WERI-Rb-1 (cell line): ENCODE measurements around the gene PARD3B.

Experiments used
- DNase-seq: peaks from one replicate; pipeline ENCODE4 v3.0.0-alpha.2; 2020
- H3K27ac ChIP-seq: fragments of 250-450 bp; sonication (Bioruptor Pico); 2 replicates; pipeline ENCODE4 v1.5.1; 2020; ENCODE audit warnings: mild to moderate bottlenecking, moderate library complexity
- H3K27me3 ChIP-seq: fragments of 250-450 bp; sonication (Bioruptor Pico); 2 replicates; pipeline ENCODE4 v1.5.1; 2021; ENCODE audit warnings: mild to moderate bottlenecking, low read depth, moderate library complexity; ENCODE audit not compliant: insufficient read depth, severe bottlenecking
- H3K36me3 ChIP-seq: fragments of 250-450 bp; sonication (Bioruptor Pico); 2 replicates; pipeline ENCODE4 v1.5.1; 2020; ENCODE audit warnings: mild to moderate bottlenecking, moderate library complexity
- H3K4me3 ChIP-seq: 2 replicates; pipeline ENCODE4 v1.5.1; 2011; ENCODE audit warnings: low read depth, mild to moderate bottlenecking, control low read depth, low read length
- H3K9me3 ChIP-seq: fragments of 250-450 bp; sonication (Bioruptor Pico); 2 replicates; pipeline ENCODE4 v1.5.1; 2021; ENCODE audit warnings: mild to moderate bottlenecking, moderate library complexity; ENCODE audit not compliant: severe bottlenecking
- CTCF ChIP-seq: IDR thresholded peaks from 2 replicates; pipeline ENCODE4 v1.5.1; 2011; ENCODE audit warnings: low read depth, mild to moderate bottlenecking, control low read depth, inconsistent platforms, low read length

Gene PARD3B

DNA sequence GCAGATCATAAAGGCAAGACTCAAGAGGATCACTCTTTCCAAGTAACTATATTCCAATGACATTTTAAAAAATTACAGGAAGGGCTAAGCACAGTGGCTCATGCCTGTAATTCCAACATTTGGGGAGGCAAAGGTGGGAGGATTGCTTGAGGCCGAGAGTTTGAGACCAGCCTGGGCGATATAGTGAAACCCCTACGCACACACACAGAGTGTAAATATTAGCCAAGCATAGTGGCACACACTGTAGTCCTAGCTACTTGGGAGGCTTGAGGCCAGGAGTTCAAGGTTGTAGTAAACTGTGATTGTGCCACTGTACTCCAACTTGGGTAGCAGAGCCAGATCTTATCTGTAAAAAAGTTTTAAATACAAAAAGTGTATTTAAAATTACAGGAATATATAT lies 686.8 kb downstream of the PARD3B start:
- DNase-seq, result no peak
- H3K27me3 ChIP-seq, result no peaks in the 10 kb centered on the region
- no peak for TF ChIP-seq CTCF
- no peaks in the 10 kb centered on the region for H3K9me3 ChIP-seq
- no peaks in the 10 kb centered on the region for H3K36me3 ChIP-seq
- H3K4me3 ChIP-seq, result no peak overlapping the region
- H3K27ac ChIP-seq, result no peak overlapping the region

DNA sequence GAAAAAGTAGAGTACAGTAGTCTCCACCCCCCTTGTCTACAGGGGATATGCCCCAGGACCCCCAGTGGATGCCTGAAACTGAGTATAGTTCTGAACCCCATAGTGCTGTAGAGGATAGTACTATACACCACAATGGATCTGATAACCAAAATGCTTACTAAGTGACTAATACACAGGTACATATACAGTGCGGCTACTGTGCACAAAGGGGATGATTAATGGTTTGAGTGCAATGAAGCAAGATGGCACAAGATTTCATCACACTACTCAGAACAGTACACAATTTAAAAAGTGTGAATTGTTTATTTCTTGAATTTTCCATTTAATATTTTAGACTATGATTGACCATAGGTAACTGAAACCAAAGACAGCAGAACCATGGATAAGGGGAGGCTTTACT lies 690.2 kb downstream of the PARD3B start:
- Histone ChIP-seq H3K9me3 (no peaks in the 10 kb centered on the region), H3K4me3 (no peak overlapping the region), H3K27ac (no peak overlapping the region), H3K36me3 (no peaks in the 10 kb centered on the region), H3K27me3 (no peaks in the 10 kb centered on the region)
- no peak for TF ChIP-seq CTCF
- DNase-seq, result no peak

DNA sequence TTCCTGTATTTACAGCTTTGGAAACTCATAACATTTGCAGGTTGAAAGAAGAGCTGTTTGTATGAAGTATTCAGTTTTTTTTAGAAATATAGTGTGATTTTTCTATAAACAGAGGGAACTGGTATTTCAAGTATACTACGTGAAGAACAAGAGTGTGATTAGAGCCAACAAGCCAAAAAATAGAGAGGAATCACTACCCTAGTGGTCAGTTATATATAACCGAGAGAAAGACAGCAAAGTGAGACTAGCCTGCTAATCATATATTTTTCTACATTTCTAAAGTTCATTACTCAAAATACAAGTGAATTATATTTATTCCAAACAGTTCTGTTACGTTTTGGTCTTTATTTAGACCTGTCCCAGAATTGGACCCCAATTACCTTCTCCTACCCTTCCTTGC lies 692.2 kb downstream of the PARD3B start:
- TF ChIP-seq CTCF, result no peak
- no peaks in the 10 kb centered on the region for H3K36me3 ChIP-seq
- H3K27me3 ChIP-seq, result no peaks in the 10 kb centered on the region
- no peak overlapping the region for H3K4me3 ChIP-seq
- H3K9me3 ChIP-seq, result no peaks in the 10 kb centered on the region
- no peak overlapping the region for H3K27ac ChIP-seq
- no peak for DNase-seq

DNA sequence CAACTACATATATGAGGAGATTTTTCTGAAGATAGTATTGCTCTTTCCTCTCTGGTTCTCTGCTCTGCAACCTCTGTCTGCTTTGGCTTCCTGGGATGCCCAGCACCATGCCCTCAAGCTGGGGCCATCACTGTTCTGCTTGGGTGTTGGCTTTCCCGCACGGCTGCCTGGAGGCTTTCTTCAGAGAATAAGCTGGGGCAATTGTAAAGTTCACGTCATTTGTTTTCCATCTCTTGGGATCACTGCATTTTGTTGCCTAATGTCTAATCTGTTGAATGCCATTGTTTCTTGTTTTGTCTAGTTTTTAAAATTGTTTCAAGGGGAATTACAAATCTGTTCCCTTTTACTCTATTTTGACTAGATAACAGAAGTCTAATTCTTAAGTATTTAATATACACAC lies 699.7 kb downstream of the PARD3B start:
- no peak overlapping the region for H3K27ac ChIP-seq
- no peak overlapping the region for H3K4me3 ChIP-seq
- H3K9me3 ChIP-seq, result no peaks in the 10 kb centered on the region
- H3K36me3 ChIP-seq, result no peaks in the 10 kb centered on the region
- TF ChIP-seq CTCF, result no peak
- no peak for DNase-seq
- no peaks in the 10 kb centered on the region for H3K27me3 ChIP-seq

GRCh38 chr2:205245652-205246051 lies 700.4 kb downstream of the PARD3B start:
- Histone ChIP-seq H3K4me3 (no peak overlapping the region), H3K9me3 (no peaks in the 10 kb centered on the region), H3K27ac (no peak overlapping the region), H3K27me3 (no peaks in the 10 kb centered on the region), H3K36me3 (no peaks in the 10 kb centered on the region)
- TF ChIP-seq CTCF, result no peak
- DNase-seq, result no peak

- TF ChIP-seq CTCF, result no peak
- no peaks in the 10 kb centered on the region for H3K36me3 ChIP-seq
- H3K4me3 ChIP-seq, result no peak overlapping the region
- DNase-seq, result no peak
- no peaks in the 10 kb centered on the region for H3K9me3 ChIP-seq
- no peaks in the 10 kb centered on the region for H3K27me3 ChIP-seq
- H3K27ac ChIP-seq, result no peak overlapping the region
Measured at GRCh38 chr2:205259121-205259520, 713.8 kb downstream of the PARD3B start.
